ENCODE measurements around the gene IRF2.

The IRF2 gene

DNA sequence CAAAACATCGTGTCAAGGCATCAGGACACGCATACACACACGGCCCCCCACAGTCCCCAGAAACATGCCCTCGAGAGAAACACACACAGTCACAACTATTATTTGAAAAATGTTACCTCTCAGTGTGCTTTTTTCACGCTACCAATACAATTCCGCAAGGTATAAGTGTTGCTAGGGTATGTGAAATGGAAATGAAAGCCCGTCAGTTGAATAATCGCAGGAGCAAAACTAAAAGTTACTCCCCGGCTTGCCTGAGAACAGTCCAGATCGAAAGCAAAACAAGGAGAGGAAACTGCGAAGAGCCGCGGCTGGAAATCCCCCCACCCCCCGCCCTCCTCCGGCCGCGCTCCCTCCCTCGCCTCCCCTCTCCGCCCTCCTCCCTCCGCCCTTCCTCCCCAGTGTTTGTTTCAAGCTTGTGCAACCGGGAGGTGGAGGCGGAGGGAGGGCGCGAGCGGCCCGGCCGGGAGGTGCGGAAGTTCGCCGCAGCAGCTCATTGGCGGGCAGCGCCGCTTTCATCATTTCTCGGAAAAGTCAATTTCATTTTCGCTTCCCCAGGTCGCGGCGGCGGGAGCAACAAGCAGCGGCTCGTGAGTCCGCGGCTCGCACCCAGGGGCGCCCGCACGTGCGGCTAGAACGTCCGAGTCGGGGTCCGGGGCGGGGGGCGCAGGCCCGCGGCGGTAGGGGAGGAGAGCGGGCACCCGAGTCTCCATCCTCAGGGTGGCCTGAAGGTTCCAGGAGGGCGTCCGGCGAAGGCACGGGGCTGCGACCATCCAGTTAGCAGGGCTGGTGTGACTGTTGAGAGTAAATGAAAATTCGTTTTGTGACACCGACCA, at the start of gene IRF2:
IRF2 (minus strand) TSS at position 288 of the 833 bp plus-strand sequence. CDS start 45,486 bp downstream, outside the sequence.
- FAIRE-seq = no peak

- no peak for FAIRE-seq
Observed at GRCh38 chr4:184515606-184516005, 41.3 kb upstream of the IRF2 start.

DNA sequence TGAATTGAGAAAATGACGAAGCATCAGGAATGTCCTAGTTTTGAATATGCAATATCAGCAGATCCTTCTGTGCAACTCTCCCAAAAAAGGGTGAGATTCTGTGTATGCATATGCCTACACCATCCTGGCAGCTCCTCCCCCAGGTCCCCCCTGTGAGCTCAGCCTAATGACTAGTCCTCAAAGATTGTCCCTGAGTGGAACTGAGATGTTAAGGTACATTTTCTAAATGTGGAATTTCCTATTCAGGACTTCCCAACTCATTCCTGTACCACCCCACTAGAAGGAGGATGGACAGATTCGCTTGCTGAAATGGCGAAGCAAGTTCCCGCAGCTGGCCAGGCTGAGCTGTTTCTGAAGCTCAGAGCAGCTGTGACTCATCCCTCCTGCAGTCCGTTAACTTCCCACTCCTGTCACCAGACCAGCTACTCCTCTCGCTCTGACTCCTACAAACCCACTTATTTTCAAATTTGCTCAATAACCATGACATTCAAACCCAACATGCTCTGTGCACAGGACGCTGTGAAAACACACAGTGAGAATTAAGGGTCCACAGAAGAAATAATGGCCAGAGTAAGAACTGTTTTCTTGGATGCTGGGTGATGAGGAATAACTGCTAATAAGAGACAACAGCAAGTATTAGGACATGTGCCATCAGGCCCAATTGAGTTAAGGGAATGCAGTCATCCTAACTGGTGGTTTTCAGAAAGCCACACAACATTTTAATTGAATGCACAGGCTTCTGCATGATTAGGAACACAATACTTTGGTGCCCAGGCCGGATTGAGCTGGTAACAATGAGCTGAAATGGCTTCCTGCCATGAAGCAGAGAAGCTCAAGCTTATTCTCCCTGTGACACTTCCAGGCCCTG, 40.0 kb upstream of the IRF2 start:
- FAIRE-seq = no peak

GRCh38 chr4:184513802-184514120, 39.4 kb upstream of the IRF2 start:
- no peak for FAIRE-seq

DNA sequence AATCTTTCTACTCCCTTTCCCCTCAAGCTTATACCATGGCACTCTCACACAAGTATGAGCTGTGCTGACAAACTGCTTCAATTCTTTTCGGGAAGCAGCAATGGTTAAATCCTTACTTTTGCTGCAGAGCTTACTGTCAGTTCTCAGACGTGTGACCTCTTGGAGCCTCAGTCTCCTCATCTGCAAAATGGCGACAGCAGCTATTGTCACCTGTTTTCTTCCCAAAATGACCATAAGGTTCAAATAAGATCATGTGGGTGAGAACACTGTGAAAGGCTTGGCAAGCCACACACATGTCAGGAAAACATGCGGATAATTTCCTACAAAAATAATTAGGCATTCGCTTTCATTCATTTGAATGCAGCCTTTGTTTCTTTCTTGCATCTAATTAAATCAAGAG, 36.8 kb upstream of the IRF2 start:
- FAIRE-seq = no peak

GRCh38 chr4:184510401-184510800, 36.1 kb upstream of the IRF2 start:
- no peak for FAIRE-seq

DNA sequence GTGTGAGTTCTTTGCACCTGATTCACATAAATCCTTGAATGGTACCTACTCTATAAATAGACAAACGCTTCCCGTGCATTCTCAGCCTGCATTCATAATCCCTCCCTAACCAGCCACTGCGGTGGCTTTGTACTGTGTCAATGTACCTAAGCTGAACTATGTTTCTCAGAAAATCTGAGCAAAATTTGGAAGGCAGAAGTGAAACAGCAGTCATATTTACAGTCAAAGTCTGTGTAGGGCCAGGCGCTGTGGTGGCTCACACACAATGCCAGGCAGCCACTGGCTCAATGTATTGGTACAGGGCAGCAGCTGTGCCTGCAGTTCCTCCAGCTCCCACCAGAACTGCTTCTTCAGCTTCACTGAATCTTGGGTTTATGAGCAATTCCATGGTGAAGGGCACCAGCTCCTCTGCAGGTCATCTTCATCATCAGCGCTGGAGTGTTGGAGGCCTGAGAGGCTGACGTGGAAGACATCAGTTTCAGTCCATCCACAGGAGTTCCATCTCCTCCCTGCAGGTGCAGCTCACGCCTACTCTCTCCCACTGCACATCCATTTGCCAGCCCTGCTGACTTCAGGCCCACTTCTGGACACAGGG, 32.3 kb upstream of the IRF2 start:
- no peak for FAIRE-seq

GRCh38 chr4:184504385-184504784, 30.0 kb upstream of the IRF2 start:
- FAIRE-seq = no peak

DNA sequence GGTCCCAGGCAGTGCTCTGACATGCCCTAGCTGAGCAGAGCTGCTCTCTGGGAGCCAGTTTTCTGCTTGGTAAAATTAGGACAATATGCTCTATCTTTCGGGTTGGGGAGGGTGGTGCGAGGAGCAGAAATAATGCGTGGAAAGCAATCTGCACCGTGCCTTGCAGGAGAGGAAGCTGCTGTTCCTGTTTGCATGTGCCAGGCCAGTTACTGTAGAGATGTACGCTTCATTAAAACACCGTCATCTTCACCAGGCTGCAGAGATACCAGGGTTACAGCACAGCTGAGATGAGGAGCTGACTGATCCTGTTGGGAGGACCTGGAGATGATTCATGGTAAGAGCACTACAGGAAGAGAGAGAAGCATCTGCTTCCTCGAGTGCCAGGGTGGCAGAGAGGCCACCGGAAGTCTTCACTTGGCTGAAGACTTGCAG, 29.5 kb upstream of the IRF2 start:
- FAIRE-seq = no peak

GRCh38 chr4:184500748-184501589, 26.6 kb upstream of the IRF2 start:
- no peak for FAIRE-seq

GRCh38 chr4:184499996-184500395, 25.6 kb upstream of the IRF2 start:
- no peak for FAIRE-seq

- no peak for FAIRE-seq
Observed at GRCh38 chr4:184498598-184498997, 24.2 kb upstream of the IRF2 start.

DNA sequence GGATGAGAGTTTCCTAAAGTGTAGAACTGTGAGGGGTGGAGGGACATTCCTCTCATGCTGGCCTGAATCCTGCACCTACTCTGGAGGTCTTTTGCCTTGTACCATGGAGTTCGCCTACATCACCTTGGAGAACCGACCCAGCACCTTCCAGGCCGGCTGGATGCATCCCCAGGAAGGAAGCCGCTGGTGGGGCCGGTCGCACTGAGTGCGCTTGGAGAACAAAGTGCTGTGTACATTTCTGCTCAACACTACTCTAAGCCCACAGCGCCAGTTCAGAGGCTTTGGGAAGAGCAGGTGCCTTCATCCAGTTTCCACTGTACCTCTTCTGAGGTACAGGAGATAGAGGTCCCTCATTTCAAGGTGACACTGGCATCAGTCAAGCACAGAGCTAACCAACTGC, 15.4 kb upstream of the IRF2 start:
- FAIRE-seq = no peak

DNA sequence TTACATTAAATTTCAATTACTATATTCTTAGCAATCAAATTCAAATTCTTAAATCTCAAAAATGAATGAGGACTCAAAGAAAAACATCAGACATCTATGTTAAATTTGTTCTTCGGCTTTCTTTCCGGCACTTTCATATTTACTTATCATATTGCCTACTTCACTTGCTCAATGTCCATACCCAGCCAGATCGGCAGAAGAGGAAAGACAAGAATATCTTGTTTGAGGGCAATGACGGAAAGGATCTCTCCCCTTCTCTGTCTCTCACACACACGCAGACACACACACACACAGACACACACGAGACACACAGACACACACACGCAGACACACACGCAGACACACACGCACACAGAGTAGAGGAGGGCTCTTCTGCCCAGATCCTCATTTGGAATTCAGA, 13.2 kb upstream of the IRF2 start:
- FAIRE-seq = no peak

GRCh38 chr4:184485279-184485678, 10.9 kb upstream of the IRF2 start:
- FAIRE-seq = no peak

GRCh38 chr4:184481544-184481943, 7.2 kb upstream of the IRF2 start:
- FAIRE-seq = no peak

DNA sequence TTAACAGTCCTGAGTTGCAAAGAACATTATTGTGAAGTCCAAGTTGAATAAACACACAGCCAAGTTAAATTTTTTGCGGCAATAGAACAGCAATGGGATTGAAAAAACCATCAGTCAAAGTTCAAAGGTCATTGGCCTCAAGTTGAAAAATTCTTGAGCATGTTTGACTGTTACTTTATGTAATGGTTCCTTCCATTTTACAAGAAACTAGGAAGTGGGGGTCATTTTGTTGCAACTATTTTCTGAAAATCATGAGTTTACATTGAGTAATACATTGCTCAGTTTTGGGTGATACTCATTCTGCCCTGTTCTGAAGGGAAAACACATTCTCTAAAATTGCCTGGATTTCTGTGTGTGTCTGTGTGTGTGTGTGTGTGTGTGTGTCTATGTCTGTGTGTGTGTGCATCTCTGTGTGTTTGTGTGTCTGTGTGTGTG, 5.2 kb upstream of the IRF2 start:
- no peak for FAIRE-seq

GRCh38 chr4:184477201-184477999, 3.0 kb upstream of the IRF2 start:
- FAIRE-seq = no peak

GRCh38 chr4:184476695-184477094, 2.3 kb upstream of the IRF2 start:
- no peak for FAIRE-seq

DNA sequence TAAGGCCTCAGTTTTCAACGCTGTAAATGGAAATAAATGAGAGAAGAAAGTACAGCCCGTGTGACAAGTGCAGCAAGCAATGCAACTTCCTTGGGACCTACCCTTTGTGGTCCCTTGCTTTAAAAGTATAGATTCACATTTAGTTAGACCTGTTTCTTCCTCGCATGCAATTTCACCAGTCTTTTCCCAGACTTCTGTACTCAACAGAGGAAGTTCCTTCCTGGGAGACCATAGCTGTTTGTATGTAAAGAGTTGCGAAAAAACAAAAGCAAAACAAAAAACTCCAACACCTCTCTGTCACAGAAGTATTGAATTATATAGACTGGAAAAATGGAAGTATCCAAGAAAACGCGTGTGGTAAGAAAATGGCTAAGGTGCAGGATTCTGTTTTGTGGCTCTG, 1.1 kb upstream of the IRF2 start:
- FAIRE-seq = no peak

DNA sequence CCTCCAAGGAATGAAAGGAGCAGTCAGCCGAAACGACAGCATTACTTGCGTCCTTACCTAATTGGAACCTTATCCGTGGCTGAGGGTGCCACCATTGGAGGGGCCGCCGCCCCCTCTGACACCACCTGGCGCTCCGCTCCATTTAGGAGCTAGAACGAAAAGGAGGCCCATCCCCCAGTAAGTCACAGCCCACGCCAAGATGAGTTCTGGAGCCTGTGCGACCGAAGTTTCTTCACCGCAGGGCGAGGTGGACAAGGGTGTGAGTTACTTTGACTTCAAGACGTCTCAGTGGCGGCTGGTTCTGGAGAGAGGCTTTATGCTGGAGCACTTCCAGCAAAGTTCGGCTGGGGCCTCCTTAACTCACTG, 729 bp upstream of the IRF2 start:
- no peak for FAIRE-seq
